GM10266 (cell line): ENCODE data around the gene ADRA2C.

Experiments
- DNase-seq: peaks from one replicate; pipeline ENCODE4 v3.0.0; 2012; ENCODE audit errors: extremely low spot score
- CTCF ChIP-seq: IDR thresholded peaks from 2 replicates; pipeline ENCODE4 v1.5.1; 2012; ENCODE audit warnings: mild to moderate bottlenecking, low read depth; ENCODE audit not compliant: control insufficient read depth, insufficient read depth; ENCODE audit errors: missing control alignments

ADRA2C gene

GRCh38 chr4:3773552-3774001, 7.4 kb downstream of the ADRA2C start:
- no peak for DNase-seq
- no peak for TF ChIP-seq CTCF

- DNase-seq, result no peak
- TF ChIP-seq CTCF, result no peak
Observed at GRCh38 chr4:3774253-3774883, 8.2 kb downstream of the ADRA2C start.

- no peak for DNase-seq
- TF ChIP-seq CTCF, result no peak
Observed at GRCh38 chr4:3775005-3775404, 8.8 kb downstream of the ADRA2C start.

- TF ChIP-seq CTCF, result no peak
- no peak for DNase-seq
Observed at GRCh38 chr4:3775576-3775975, 9.4 kb downstream of the ADRA2C start.

- no peak for TF ChIP-seq CTCF
- no peak for DNase-seq
Observed at GRCh38 chr4:3776166-3777032, 10.2 kb downstream of the ADRA2C start.

GRCh38 chr4:3777033-3777390, 10.8 kb downstream of the ADRA2C start:
- TF ChIP-seq CTCF, result no peak
- DNase-seq, result no peak

- TF ChIP-seq CTCF, result no peak
- DNase-seq, result no peak
Observed at GRCh38 chr4:3777669-3778068, 11.5 kb downstream of the ADRA2C start.
